ENCODE data around the gene TMEM54.

DNA sequence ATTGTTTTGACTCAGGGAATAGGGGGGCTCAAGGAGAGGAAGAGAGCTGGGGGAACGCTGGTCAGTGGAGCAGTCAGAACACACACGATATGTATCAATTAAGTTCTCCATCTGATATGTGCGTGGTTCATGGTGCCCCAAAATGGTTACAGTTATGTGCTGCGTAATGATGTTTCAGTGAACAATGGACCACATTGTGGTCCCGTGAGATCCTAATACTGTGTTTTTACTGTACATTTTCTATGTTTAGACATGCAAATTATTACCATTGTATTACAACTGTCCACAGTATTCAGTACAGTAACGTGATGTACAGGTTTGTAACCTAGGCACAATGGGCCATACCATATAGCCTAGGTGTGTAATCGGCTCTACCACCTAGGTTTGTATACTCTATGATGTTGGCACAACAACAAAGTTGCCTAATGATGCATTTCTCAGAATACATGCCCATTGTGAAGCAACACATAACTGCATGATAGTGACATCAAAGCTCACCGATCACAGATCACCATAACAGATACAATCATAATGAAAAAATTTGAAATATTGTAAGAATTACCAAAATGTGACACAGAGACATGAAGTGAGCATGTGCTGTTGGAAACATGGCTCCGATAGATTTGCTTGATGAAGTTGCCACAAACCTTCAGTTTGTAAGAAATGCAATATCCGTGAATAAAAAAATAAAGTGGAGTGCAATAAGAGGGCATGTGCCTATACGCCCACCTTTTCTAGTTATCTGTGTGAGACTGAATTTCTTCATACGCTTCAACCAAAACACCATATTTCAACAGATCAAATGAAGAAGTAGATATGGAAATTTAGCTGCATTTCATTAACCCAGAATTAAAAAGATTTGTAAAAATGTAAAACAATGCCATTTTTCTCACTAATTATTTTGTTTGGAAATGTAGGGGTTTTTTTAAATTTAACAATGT, 14.8 kb upstream of the TMEM54 start:
- TF ChIP-seq, protein P1, sequence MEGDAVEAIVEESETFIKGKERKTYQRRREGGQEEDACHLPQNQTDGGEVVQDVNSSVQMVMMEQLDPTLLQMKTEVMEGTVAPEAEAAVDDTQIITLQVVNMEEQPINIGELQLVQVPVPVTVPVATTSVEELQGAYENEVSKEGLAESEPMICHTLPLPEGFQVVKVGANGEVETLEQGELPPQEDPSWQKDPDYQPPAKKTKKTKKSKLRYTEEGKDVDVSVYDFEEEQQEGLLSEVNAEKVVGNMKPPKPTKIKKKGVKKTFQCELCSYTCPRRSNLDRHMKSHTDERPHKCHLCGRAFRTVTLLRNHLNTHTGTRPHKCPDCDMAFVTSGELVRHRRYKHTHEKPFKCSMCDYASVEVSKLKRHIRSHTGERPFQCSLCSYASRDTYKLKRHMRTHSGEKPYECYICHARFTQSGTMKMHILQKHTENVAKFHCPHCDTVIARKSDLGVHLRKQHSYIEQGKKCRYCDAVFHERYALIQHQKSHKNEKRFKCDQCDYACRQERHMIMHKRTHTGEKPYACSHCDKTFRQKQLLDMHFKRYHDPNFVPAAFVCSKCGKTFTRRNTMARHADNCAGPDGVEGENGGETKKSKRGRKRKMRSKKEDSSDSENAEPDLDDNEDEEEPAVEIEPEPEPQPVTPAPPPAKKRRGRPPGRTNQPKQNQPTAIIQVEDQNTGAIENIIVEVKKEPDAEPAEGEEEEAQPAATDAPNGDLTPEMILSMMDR (IDR thresholded peaks at IDR 0.05) = no peak
- TF ChIP-seq EP300 (IDR thresholded peaks at IDR 0.05; ENCODE audit: low read depth) = no peak
- TF ChIP-seq POLR2A (IDR thresholded peaks at IDR 0.05) = no peak

Data from transverse colon (tissue), 3 donors.